Testis (tissue), 3 donors: Measurements from ENCODE around the gene PHF24. TPM values are rescaled to one million over a fixed set of nuclear protein-coding genes. Genes with fewer than 3 reads are reported as not detected.
A peak's percentile ranks its signal among the peaks of the same experiment; 100 is the strongest.

ENCODE experiments used
- DNase-seq: peaks from one replicate; pipeline ENCODE4 v3.0.0-alpha.2; 2019
- H3K27ac ChIP-seq, 2 donors: fragments of 200-600 bp; sonication (generic); one replicate each; pipeline ENCODE4 v1.5.1; 2019
- H3K27me3 ChIP-seq: fragments of 200-600 bp; sonication (generic); one replicate; pipeline ENCODE4 v1.5.1; 2019
- H3K36me3 ChIP-seq: fragments of 200-600 bp; sonication (generic); one replicate; pipeline ENCODE4 v1.5.1; 2017; ENCODE audit warnings: low read depth; ENCODE audit errors: missing control alignments
- H3K4me1 ChIP-seq: fragments of 200-600 bp; sonication (generic); one replicate; pipeline ENCODE4 v1.5.1; 2019
- H3K4me3 ChIP-seq, 2 donors: fragments of 200-600 bp; sonication (generic); one replicate each; pipeline ENCODE4 v1.5.1; 2017 to 2019
- H3K9me3 ChIP-seq: fragments of 200-600 bp; sonication (generic); one replicate; pipeline ENCODE4 v1.5.1; 2017
- POLR2A ChIP-seq: fragments of 450-650 bp; IDR thresholded peaks from one replicate; pipeline ENCODE4 v1.6.1; 2017; ENCODE audit warnings: antibody characterized with exemption, mild to moderate bottlenecking, moderate library complexity
- WGBS, 2 donors: methylation state at CpG; one replicate each; pipeline ENCODE4 v1.1.5; 2018; 5-methylcytosine and 5-hydroxymethylcytosine counted together
- intact Hi-C: fragments of 100-400 bp; cut with DNase I; formaldehyde crosslinking; loops from one replicate; pipeline ENCODE4 v1.15.1; 2023; ENCODE audit warnings: low total_unique reads
- polyA plus RNA-seq: library from polyadenylated mRNA; stranded (reverse); fragments of 350-450 nt; fragmentation: Illumina TruSeq; extraction: RNeasy Lipid Tissue Mini Kit (QIAGEN cat#74804); gene quantifications from one replicate; pipeline ENCODE4 v1.2.3, GENCODE V29; 2014; ENCODE audit warnings: low read depth, low replicate concordance; ENCODE audit not compliant: insufficient read depth
- total RNA-seq, 2 donors: library from RNA; depleted of rRNA; stranded (reverse); fragments of >200 nt; gene quantifications; one replicate each; pipeline ENCODE4 v1.2.3, GENCODE V29; 2016
- TF ChIP-seq, protein P1 (sequence below), 3 experiments: fragments of 450-650 bp in 2 of 3; fragments of 200-600 bp in 1 of 3; sonication (generic) in 1 of 3; IDR thresholded peaks; one replicate each; pipeline ENCODE4 v1.5.1; 2016 to 2019; ENCODE audit warnings: antibody characterized with exemption in 3 of 3, mild to moderate bottlenecking in 2 of 3, moderate library complexity in 1 of 3

The PHF24 gene
- total and polyA plus RNA-seq, 3 donors from 2014 or later: 44.8 to 132 (median 93.3) TPM

DNA sequence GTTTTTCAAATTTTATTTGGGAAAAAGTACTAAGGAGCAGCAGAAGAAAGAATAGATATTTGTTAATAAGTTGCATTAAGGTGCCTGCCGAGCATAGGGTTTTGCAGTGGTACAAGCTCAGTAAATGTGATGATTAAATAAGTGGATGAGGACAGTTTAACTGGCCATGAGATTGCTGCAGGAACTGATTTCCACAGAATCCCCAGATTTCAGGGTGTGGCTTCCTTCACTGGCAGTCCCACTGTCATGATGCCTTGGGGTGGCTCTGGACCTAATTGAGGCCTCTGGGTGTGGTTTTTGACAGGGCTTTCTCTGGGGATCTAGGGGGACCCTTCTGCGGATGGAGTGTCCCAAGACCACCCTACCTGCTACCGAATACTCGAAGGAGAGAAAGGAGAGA is 1.4 kb downstream of the PHF24 start:
- H3K27ac ChIP-seq: peak overlapping the region; percentile 14 to 80
- 56 to 78% methylated on average over 4 of the region's 4 CpGs for WGBS, 2 donors
- no peaks in the 10 kb centered on the region for H3K9me3 ChIP-seq
- no peak for DNase-seq
- TF ChIP-seq, protein P1, sequence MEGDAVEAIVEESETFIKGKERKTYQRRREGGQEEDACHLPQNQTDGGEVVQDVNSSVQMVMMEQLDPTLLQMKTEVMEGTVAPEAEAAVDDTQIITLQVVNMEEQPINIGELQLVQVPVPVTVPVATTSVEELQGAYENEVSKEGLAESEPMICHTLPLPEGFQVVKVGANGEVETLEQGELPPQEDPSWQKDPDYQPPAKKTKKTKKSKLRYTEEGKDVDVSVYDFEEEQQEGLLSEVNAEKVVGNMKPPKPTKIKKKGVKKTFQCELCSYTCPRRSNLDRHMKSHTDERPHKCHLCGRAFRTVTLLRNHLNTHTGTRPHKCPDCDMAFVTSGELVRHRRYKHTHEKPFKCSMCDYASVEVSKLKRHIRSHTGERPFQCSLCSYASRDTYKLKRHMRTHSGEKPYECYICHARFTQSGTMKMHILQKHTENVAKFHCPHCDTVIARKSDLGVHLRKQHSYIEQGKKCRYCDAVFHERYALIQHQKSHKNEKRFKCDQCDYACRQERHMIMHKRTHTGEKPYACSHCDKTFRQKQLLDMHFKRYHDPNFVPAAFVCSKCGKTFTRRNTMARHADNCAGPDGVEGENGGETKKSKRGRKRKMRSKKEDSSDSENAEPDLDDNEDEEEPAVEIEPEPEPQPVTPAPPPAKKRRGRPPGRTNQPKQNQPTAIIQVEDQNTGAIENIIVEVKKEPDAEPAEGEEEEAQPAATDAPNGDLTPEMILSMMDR (IDR thresholded peaks at IDR 0.05): no peak
- no peak for TF ChIP-seq POLR2A
- H3K36me3 ChIP-seq: no peaks in the 10 kb centered on the region
- peak overlapping the region in 1 of 2 donors; percentile 69 for H3K4me3 ChIP-seq
- intact Hi-C loops: no loop called here
- peaks cover 24% of the 10 kb centered on the region for H3K4me1 ChIP-seq
- H3K27me3 ChIP-seq: no peaks in the 10 kb centered on the region

DNA sequence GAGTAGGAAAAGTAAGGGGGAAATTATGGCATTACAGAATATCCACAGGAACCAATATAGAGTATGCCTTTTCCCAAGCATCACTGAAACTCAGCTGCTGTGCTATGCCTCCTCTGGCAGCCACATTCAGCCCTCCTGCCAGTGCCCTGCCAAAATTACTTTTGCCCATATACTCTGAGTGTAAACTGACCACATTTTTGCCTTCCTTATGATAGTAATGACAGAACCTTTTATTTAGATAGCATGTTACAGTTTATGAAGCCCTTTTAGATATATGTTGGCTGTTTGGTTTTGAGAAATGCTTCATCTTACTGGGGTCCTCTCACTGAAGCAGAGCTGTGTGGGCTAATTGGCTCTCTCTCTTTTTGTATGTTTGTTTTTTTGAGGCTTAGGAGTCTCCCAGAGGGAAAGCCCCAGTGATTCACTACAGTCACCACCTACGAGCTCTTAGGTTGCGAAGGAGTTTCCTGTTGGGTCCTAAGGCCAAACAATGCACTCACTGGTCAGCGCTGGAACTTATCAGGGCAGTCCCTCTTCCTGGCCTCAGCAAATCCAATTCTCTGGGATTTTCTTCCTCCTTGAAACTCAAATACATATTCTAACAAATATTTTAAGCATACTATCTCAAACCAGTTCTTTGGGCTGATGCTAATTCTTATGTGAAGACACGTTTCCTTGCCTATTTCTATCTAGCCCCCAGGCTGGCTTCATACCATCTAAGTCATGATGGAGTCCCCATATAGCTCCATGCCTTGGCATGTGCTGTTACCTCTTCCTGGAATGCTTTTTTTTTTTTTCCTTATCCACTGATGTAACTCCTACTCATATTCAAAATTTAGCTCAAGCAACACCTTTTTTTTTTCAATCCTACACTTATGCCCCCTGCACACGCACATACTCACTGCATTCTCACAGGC is 3.7 kb downstream of the PHF24 start:
- H3K27me3 ChIP-seq: no peaks in the 10 kb centered on the region
- H3K9me3 ChIP-seq: no peaks in the 10 kb centered on the region
- no peak for TF ChIP-seq POLR2A
- TF ChIP-seq, protein P1 (IDR thresholded peaks at IDR 0.05): no peak
- no peaks in the 10 kb centered on the region for H3K36me3 ChIP-seq
- no peak for DNase-seq
- 44 to 53% methylated on average over 5 of the region's 5 CpGs for WGBS, 2 donors
- H3K4me3 ChIP-seq: no peak overlapping the region
- intact Hi-C loops: no loop called here
- peak overlapping the region in 1 of 2 donors; percentile 25 for H3K27ac ChIP-seq
- H3K4me1 ChIP-seq: peaks cover 11% of the 10 kb centered on the region

DNA sequence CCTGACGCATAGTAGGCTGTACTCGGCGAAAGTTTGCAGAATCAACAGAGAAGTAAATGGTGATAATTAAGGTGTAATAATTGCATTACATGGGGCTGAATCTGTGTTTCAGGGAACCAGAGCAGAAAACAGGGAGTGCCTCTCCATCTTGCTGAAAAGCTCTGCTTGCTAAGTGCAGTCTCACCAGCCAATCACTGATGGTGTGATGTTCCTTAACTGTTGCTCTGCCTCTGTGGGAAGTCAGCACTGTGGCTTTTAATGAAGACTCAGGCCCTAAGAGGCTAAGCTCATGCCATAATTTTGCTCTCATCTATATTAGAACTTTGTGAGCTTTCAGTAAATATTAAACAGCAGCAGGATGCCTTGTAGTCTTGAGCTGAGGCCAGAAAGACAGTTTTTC is 4.5 kb downstream of the PHF24 start:
- WGBS, 2 donors: 81 to 86% methylated on average over 3 of the region's 3 CpGs
- intact Hi-C loops: no loop called here
- TF ChIP-seq, protein P1 (IDR thresholded peaks at IDR 0.05): no peak
- TF ChIP-seq POLR2A: no peak
- DNase-seq: no peak
- no peak overlapping the region for H3K4me3 ChIP-seq
- no peaks in the 10 kb centered on the region for H3K27me3 ChIP-seq
- no peaks in the 10 kb centered on the region for H3K36me3 ChIP-seq
- H3K9me3 ChIP-seq: no peaks in the 10 kb centered on the region
- H3K27ac ChIP-seq: no peak overlapping the region
- H3K4me1 ChIP-seq: peaks cover 4% of the 10 kb centered on the region

DNA sequence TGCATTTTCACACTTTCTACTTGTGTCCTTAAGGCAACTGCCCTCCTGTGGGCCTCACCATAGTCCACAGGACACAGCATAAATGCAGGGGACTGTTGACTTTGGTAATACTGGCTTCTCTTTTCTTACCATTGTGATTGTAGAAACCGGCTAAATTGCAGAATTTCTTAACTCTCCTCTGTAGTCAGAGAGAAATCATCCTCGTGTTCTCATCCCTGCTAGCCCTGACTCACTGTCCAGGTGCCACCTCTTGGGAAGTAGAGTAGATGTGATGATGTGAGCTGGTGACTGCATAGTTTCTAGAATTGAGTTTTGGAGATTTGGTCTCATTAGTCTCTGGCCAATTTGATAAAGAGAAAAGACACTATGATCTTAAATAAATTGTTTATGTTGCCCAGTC is 5.5 kb downstream of the PHF24 start:
- intact Hi-C loops: no loop called here
- TF ChIP-seq, protein P1 (IDR thresholded peaks at IDR 0.05): no peak
- no peaks in the 10 kb centered on the region for H3K27me3 ChIP-seq

DNA sequence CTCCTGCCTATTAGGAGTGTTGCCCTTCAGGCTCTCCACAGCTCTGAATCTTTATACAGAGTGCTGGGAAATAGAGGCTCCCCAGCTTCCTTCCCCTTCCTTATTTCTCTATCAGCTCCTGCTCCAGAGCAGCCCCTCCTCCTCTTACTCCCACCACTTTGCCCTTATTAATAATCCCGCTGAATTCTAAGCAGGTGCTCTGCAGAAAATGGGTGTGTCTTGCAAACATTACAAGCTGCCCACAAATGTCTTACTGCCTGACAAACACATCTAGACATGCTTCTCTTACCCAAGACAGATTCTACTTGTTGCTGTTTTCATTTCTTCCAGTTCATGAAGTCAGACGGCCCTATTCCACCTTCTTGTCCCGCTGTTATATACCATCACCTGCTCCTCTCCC is 6.4 kb downstream of the PHF24 start:
- H3K27me3 ChIP-seq: no peaks in the 10 kb centered on the region
- intact Hi-C loops: no loop called here
- no peaks in the 10 kb centered on the region for H3K36me3 ChIP-seq
- no peak overlapping the region for H3K27ac ChIP-seq
- no peak for DNase-seq
- peaks cover 4% of the 10 kb centered on the region for H3K4me1 ChIP-seq
- no peaks in the 10 kb centered on the region for H3K9me3 ChIP-seq
- no peak overlapping the region for H3K4me3 ChIP-seq
- WGBS, 2 donors: 57 to 63% methylated on average over 3 of the region's 3 CpGs
- TF ChIP-seq, protein P1 (IDR thresholded peaks at IDR 0.05): no peak
- no peak for TF ChIP-seq POLR2A

More for the DNA sequence above, 5.5 kb downstream of the PHF24 start:
- WGBS, 2 donors: 65 to 66% methylated on average over 2 of the region's 2 CpGs
- peaks cover 4% of the 10 kb centered on the region for H3K4me1 ChIP-seq
- no peaks in the 10 kb centered on the region for H3K36me3 ChIP-seq
- no peak overlapping the region for H3K27ac ChIP-seq
- H3K9me3 ChIP-seq: no peaks in the 10 kb centered on the region
- H3K4me3 ChIP-seq: no peak overlapping the region
- no peak for DNase-seq
